ENCODE data around the gene TIAM2. TPM values are rescaled to one million over a fixed set of nuclear protein-coding genes. Genes with fewer than 3 reads are reported as not detected.

The TIAM2 gene
- total RNA-seq, 2 donors from 2014 or later: 4.7 to 5.0 TPM

- Mint-ChIP-seq H3K4me1 (peaks cover 18% of the 10 kb centered on the region), H3K4me3 (peak overlapping the region; percentile 10), H3K27ac (peak overlapping the region; percentile 56), H3K27me3 (peaks cover 1% of the 10 kb centered on the region), H3K36me3 (ENCODE audit: low read depth) (no peaks in the 10 kb centered on the region), H3K9me3 (no peaks in the 10 kb centered on the region)
- ATAC-seq (replicated peaks): peak; percentile 43
These were observed 193.8 kb downstream of the TIAM2 start for GRCh38 chr6:155188707-155189496.

DNA sequence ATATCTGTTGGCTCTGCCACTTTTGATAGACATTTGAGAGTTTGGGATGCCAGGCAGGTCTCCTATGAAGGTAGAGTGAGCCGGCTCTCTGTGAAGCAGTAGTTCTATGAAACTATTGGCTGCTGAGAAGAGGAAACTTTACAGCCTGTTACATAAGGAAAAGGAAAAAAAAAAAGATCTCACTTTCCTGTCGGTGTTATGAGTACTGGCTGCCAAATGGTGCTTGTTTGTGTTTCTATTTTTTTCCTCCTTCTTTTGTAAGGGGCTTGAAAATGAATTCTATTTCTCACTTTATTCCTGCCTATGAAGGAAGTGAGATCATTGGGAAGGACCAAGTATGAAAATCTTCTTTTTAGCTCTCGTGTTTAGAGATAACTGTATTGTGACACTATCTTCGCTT, 195.6 kb downstream of the TIAM2 start:
- Mint-ChIP-seq H3K27ac (no peak overlapping the region), H3K4me1 (peaks cover 16% of the 10 kb centered on the region), H3K36me3 (ENCODE audit: low read depth) (no peaks in the 10 kb centered on the region), H3K9me3 (no peaks in the 10 kb centered on the region), H3K27me3 (peaks cover 5% of the 10 kb centered on the region), H3K4me3 (no peak overlapping the region)
- no peak for ATAC-seq (replicated peaks)

- Mint-ChIP-seq H3K9me3 (no peaks in the 10 kb centered on the region), H3K36me3 (ENCODE audit: low read depth) (no peaks in the 10 kb centered on the region), H3K4me3 (no peak overlapping the region), H3K27ac (no peak overlapping the region), H3K27me3 (peaks cover 5% of the 10 kb centered on the region), H3K4me1 (peaks cover 8% of the 10 kb centered on the region)
- no peak for ATAC-seq (replicated peaks)
These were observed 198.4 kb downstream of the TIAM2 start for GRCh38 chr6:155193526-155193925.

- Mint-ChIP-seq H3K9me3 (no peaks in the 10 kb centered on the region), H3K4me3 (no peak overlapping the region), H3K36me3 (ENCODE audit: low read depth) (no peaks in the 10 kb centered on the region), H3K27me3 (peaks cover 5% of the 10 kb centered on the region), H3K4me1 (peaks cover 7% of the 10 kb centered on the region), H3K27ac (no peak overlapping the region)
- ATAC-seq (replicated peaks): no peak
These were observed 199.3 kb downstream of the TIAM2 start for GRCh38 chr6:155194399-155194798.

DNA sequence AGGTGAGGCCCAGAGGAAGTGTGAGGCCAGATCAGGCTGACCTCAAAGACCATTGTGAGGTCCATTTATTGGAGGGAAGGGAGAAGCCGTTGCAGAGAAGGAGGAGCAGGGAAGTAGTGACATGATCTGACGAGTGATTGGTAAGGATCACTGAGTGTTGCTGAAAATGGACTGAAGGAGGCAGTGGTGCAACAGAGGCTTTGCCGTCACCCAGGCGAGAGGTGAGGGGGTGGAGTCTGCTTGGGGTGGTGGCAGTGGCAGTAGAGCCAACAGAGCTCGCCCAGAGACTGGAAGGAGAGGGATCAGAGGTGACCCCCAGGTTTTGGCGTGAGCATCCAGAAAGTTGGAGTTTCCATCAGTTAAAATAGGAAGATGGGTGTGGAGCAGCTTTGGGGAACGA, 200.8 kb downstream of the TIAM2 start:
- Mint-ChIP-seq H3K4me1 (no peaks in the 10 kb centered on the region), H3K27ac (no peak overlapping the region), H3K27me3 (peaks cover 5% of the 10 kb centered on the region), H3K9me3 (no peaks in the 10 kb centered on the region), H3K36me3 (ENCODE audit: low read depth) (no peaks in the 10 kb centered on the region), H3K4me3 (no peak overlapping the region)
- ATAC-seq (replicated peaks): no peak

- H3K4me1 Mint-ChIP-seq: no peaks in the 10 kb centered on the region
- no peak overlapping the region for H3K27ac Mint-ChIP-seq
- peaks cover 5% of the 10 kb centered on the region for H3K27me3 Mint-ChIP-seq
These were observed 201.8 kb downstream of the TIAM2 start for GRCh38 chr6:155196911-155197310.

GRCh38 chr6:155197932-155198331, 202.8 kb downstream of the TIAM2 start:
- Mint-ChIP-seq H3K9me3 (no peaks in the 10 kb centered on the region), H3K27ac (no peak overlapping the region), H3K27me3 (peaks cover 5% of the 10 kb centered on the region), H3K4me3 (no peak overlapping the region), H3K4me1 (no peaks in the 10 kb centered on the region), H3K36me3 (ENCODE audit: low read depth) (no peaks in the 10 kb centered on the region)
- no peak for ATAC-seq (replicated peaks)

More at GRCh38 chr6:155196911-155197310, 201.8 kb downstream of the TIAM2 start:
- H3K36me3 Mint-ChIP-seq (ENCODE audit: low read depth): no peaks in the 10 kb centered on the region
- H3K9me3 Mint-ChIP-seq: no peaks in the 10 kb centered on the region
- ATAC-seq (replicated peaks): no peak
- H3K4me3 Mint-ChIP-seq: no peak overlapping the region

DNA sequence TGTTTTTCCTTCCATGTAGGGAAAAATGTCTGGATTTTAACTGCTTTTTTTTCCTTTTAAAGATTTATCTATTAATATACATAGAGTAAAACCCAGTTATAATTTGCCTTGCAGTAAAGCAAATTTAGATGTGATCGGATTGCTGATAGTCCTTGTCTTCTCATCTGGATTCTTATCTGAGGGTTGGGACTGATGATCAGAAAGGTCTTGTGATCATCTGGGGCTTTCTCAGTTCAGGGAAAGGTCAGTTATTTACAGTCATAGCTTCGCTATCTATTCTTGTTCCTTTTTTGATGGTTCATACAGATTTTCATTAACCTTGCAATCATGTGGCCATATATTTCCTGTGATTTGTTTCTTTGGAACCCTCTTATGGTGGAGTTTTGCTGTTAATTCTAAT, 204.9 kb downstream of the TIAM2 start:
- no peak for ATAC-seq (replicated peaks)
- H3K4me1 Mint-ChIP-seq: no peaks in the 10 kb centered on the region
- H3K27me3 Mint-ChIP-seq: no peaks in the 10 kb centered on the region
- H3K36me3 Mint-ChIP-seq (ENCODE audit: low read depth): no peaks in the 10 kb centered on the region
- H3K9me3 Mint-ChIP-seq: no peaks in the 10 kb centered on the region
- H3K27ac Mint-ChIP-seq: no peak overlapping the region
- H3K4me3 Mint-ChIP-seq: no peak overlapping the region

- H3K27ac Mint-ChIP-seq: no peak overlapping the region
- H3K4me3 Mint-ChIP-seq: no peak overlapping the region
- no peaks in the 10 kb centered on the region for H3K9me3 Mint-ChIP-seq
- H3K27me3 Mint-ChIP-seq: no peaks in the 10 kb centered on the region
- no peak for ATAC-seq (replicated peaks)
- H3K36me3 Mint-ChIP-seq (ENCODE audit: low read depth): no peaks in the 10 kb centered on the region
- H3K4me1 Mint-ChIP-seq: no peaks in the 10 kb centered on the region
These were observed 206.5 kb downstream of the TIAM2 start for GRCh38 chr6:155201461-155202226.

DNA sequence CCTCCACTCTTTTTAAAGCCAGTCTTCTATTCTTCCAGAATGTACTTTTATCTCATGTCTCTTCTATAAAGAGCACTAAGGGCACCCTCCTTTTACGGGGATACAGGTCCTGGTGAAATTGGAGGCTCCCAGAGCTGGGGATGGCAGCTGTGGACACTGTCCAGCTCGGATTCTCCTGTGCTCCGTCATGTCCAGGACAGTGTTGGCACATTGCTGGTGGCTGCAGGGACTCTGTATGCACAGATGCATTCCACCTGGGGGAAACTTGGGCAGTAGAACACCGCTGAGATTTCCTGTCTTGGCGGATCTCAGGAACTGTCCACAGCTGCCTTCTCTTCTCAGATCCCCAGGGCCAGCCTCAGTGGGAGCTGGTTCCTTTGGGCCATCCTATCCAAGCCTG, 212.1 kb downstream of the TIAM2 start:
- Mint-ChIP-seq H3K9me3 (no peaks in the 10 kb centered on the region), H3K36me3 (ENCODE audit: low read depth) (no peaks in the 10 kb centered on the region), H3K27ac (no peak overlapping the region), H3K27me3 (no peaks in the 10 kb centered on the region), H3K4me3 (no peak overlapping the region), H3K4me1 (no peaks in the 10 kb centered on the region)
- ATAC-seq (replicated peaks): no peak

DNA sequence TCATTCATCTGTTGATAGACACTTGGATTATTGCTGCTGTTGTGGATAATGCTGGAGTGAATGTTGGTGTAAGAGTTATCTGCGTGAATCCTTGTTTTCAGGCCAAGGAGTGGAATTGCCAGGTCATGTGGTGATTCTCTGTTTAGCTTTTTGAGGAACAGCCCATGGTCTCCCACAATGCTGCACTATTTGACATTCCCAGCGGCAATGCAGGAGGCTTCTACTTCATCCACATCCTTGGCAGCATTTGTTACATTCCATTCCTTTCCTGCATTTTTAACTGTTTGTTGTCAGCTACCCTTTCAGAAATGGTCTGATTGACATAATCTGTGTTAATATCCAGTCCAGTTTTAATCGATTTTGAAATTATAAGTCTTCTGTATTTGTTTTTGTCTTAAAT, 217.0 kb downstream of the TIAM2 start:
- Mint-ChIP-seq H3K27ac (no peak overlapping the region), H3K4me1 (no peaks in the 10 kb centered on the region), H3K27me3 (peaks cover 7% of the 10 kb centered on the region), H3K4me3 (no peak overlapping the region), H3K9me3 (no peaks in the 10 kb centered on the region), H3K36me3 (ENCODE audit: low read depth) (no peaks in the 10 kb centered on the region)
- no peak for ATAC-seq (replicated peaks)

DNA sequence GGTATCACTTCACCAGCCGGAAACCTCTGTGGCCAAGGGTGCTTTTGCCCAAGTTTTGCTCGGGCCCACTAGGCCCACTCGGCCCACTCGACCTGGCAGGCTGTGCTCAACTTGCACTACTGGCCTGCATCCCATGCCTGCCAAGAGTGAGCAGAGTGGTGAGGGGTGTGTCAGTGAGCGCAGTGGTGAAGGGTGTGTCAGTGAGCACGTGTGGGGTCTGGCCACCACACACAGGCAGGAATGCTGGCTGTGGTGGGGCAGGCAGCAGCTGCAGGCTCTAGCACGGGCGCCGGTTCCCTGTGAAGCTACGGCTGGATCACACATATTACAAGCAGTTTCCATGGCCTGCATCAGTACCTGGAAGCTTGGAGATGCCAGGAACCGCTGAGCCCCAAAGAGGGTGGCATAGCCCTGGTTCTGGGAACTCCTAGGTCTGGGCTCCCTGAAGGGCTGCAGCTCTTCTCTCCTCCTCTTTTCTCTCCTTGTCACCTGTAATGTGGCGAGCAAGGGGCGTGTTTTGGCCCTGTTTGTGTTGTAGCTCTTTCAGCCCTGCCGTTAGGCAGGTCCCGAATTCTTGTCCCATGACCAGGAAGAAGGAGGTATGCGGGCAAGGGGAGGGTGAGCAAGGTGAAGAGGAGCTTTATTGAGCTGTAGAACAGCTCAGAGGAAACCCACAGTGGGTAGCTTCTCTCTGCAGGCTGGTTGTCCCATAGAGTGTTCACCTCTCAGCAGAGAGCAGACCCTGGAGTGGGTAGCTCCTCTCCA, 217.7 kb downstream of the TIAM2 start:
- ATAC-seq (replicated peaks): no peak
- Mint-ChIP-seq H3K9me3 (no peaks in the 10 kb centered on the region), H3K27me3 (peaks cover 7% of the 10 kb centered on the region), H3K27ac (no peak overlapping the region), H3K4me3 (no peak overlapping the region), H3K4me1 (no peaks in the 10 kb centered on the region), H3K36me3 (ENCODE audit: low read depth) (no peaks in the 10 kb centered on the region)

GRCh38 chr6:155213611-155214372, 218.7 kb downstream of the TIAM2 start:
- Mint-ChIP-seq H3K36me3 (ENCODE audit: low read depth) (no peaks in the 10 kb centered on the region), H3K27ac (no peak overlapping the region), H3K9me3 (no peaks in the 10 kb centered on the region), H3K4me3 (no peak overlapping the region), H3K4me1 (no peaks in the 10 kb centered on the region), H3K27me3 (peaks cover 12% of the 10 kb centered on the region)
- no peak for ATAC-seq (replicated peaks)

DNA sequence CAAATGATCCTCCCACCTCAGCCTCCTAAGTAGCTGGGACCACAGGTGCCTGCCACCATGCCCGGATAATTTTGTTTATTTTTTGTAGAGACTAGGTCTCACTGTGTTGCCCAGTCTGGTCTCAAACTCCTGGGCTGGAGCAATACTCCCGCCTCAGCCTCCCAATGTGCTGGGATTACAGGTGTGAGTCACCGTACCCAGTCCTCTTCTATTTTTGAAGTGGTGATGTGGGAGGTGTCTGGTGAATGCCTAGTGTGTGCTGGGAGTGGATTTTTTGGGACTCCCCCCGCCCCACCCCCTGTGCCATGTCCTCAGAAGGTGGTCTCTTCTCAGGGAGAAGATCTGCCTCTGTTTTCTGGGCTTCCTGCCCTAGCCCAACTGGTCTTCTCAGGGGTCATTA, 220.8 kb downstream of the TIAM2 start:
- Mint-ChIP-seq H3K36me3 (ENCODE audit: low read depth) (no peaks in the 10 kb centered on the region), H3K27me3 (peaks cover 15% of the 10 kb centered on the region), H3K9me3 (no peaks in the 10 kb centered on the region), H3K4me1 (no peaks in the 10 kb centered on the region), H3K4me3 (no peak overlapping the region), H3K27ac (no peak overlapping the region)
- no peak for ATAC-seq (replicated peaks)

Measured in activated T-helper 17 cell treated with anti-CD3 and anti-CD28 coated beads, Interleukin-2, amount 50 U/mL, for 72 hours (primary cell).